Measurements from ENCODE around the gene UBE2E2. TPM values are rescaled to one million over a fixed set of nuclear protein-coding genes. Genes with fewer than 3 reads are reported as not detected.

The UBE2E2 gene
- total RNA-seq, 2 donors from 2014 or later = 1.2 to 7.6 TPM

GRCh38 chr3:23283625-23284024, 80.5 kb downstream of the UBE2E2 start:
- no peaks in the 10 kb centered on the region for H3K4me1 ChIP-seq
- intact Hi-C loops (cut with DNase I) = no loop called here
- no peaks in the 10 kb centered on the region for H3K9me3 ChIP-seq
- no peak overlapping the region for H3K4me3 ChIP-seq
- H3K27me3 ChIP-seq = no peaks in the 10 kb centered on the region
- TF ChIP-seq CTCF (IDR thresholded peaks at IDR 0.05) = no peak
- no peak overlapping the region for H3K9ac ChIP-seq (ENCODE audit: low read depth in 2 of 2, low read length in 2 of 2)
- no peaks in the 10 kb centered on the region for H3K36me3 ChIP-seq
- H3K27ac ChIP-seq = no peak overlapping the region
- no peak for DNase-seq

- Histone ChIP-seq H3K9me3 (no peaks in the 10 kb centered on the region), H3K9ac (ENCODE audit: low read depth in 2 of 2, low read length in 2 of 2) (no peak overlapping the region), H3K36me3 (no peaks in the 10 kb centered on the region), H3K27me3 (no peaks in the 10 kb centered on the region), H3K4me1 (no peaks in the 10 kb centered on the region), H3K27ac (no peak overlapping the region), H3K4me3 (no peak overlapping the region)
- DNase-seq = no peak
- no peak for TF ChIP-seq CTCF (IDR thresholded peaks at IDR 0.05)
- intact Hi-C loops (cut with DNase I) = no loop called here
These were observed 85.2 kb downstream of the UBE2E2 start for GRCh38 chr3:23288286-23288685.

GRCh38 chr3:23288715-23289114, 85.6 kb downstream of the UBE2E2 start:
- Histone ChIP-seq H3K4me1 (no peaks in the 10 kb centered on the region), H3K9me3 (no peaks in the 10 kb centered on the region), H3K27me3 (no peaks in the 10 kb centered on the region), H3K27ac (no peak overlapping the region), H3K9ac (ENCODE audit: low read depth in 2 of 2, low read length in 2 of 2) (no peak overlapping the region), H3K36me3 (no peaks in the 10 kb centered on the region), H3K4me3 (no peak overlapping the region)
- intact Hi-C loops (cut with DNase I) = no loop called here
- DNase-seq = no peak
- no peak for TF ChIP-seq CTCF (IDR thresholded peaks at IDR 0.05)

- Histone ChIP-seq H3K27me3 (no peaks in the 10 kb centered on the region), H3K27ac (no peak overlapping the region), H3K9ac (ENCODE audit: low read depth in 2 of 2, low read length in 2 of 2) (no peak overlapping the region), H3K9me3 (no peaks in the 10 kb centered on the region), H3K4me1 (no peaks in the 10 kb centered on the region), H3K36me3 (no peaks in the 10 kb centered on the region), H3K4me3 (no peak overlapping the region)
- no peak for TF ChIP-seq CTCF (IDR thresholded peaks at IDR 0.05)
- no peak for DNase-seq
- intact Hi-C loops (cut with DNase I) = no loop called here
These were observed 89.3 kb downstream of the UBE2E2 start for GRCh38 chr3:23292432-23292831.

GRCh38 chr3:23294770-23295387, 91.8 kb downstream of the UBE2E2 start:
- no peak for DNase-seq
- Histone ChIP-seq H3K4me3 (no peak overlapping the region), H3K27me3 (no peaks in the 10 kb centered on the region), H3K27ac (no peak overlapping the region), H3K36me3 (no peaks in the 10 kb centered on the region), H3K4me1 (no peaks in the 10 kb centered on the region), H3K9me3 (no peaks in the 10 kb centered on the region), H3K9ac (ENCODE audit: low read depth in 2 of 2, low read length in 2 of 2) (no peak overlapping the region)
- no peak for TF ChIP-seq CTCF (IDR thresholded peaks at IDR 0.05)
- intact Hi-C loops (cut with DNase I) = no loop called here
